GM19372 (cell line): ENCODE results near the gene RHBDL2.
"Not testable (repeated sequence)": the region's sequence is repeated elsewhere in the genome, so short reads cannot be mapped to it uniquely, and the experiment has no call there.

Experiments used
- ATAC-seq: cut with Tn5 transposase; IDR thresholded peaks from one replicate; pipeline ENCODE4 v1.9.1; 2021; ENCODE audit warnings: mild to moderate bottlenecking, low read depth, moderate library complexity; ENCODE audit not compliant: unreplicated experiment

RHBDL2 gene

DNA sequence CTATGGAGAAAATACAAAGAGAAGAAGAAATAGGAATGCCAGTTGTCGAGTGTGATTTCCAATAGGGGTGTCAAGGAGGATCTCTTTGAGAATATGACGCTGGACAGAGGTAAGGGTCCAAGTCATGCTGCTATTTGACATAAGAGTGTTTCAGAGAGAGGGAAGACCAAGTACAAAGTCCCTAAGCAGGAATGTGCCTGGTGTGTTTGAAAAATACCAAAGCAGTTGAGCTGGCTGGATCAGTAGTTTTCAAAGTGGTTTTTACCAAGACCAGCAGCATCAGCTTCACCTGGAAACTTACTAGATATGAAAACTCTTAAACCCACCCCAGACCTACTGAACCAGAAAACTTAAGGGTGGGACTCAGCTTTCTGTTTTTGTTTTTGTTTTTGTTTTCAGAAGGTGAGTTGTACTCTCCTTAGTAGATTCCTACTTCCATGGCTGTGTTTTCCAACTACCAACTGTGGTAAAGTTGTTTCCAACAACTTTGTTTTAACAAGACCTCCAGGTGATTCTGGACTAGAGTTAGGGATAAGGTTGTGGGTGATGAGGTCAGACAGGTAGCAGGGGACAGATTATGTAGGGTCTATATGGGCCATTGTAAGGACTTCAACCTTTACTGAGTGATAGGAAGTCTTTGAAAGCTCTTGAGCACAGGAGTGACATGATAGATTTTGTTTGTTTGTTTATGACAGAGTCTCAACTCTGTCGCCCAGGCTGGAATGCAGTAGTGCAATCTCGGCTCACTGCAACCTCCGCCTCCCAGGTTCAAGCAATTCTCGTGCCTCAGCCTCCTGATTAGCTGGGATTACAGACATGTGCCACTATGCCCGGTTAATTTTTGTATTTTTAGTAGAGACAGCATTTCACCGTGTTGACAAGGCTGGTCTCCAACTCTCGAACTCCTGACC lies 53.0 kb downstream of the RHBDL2 start:
- ATAC-seq, result no peak

GRCh38 chr1:38885092-38885491 lies 56.5 kb downstream of the RHBDL2 start:
- ATAC-seq, result no peak

DNA sequence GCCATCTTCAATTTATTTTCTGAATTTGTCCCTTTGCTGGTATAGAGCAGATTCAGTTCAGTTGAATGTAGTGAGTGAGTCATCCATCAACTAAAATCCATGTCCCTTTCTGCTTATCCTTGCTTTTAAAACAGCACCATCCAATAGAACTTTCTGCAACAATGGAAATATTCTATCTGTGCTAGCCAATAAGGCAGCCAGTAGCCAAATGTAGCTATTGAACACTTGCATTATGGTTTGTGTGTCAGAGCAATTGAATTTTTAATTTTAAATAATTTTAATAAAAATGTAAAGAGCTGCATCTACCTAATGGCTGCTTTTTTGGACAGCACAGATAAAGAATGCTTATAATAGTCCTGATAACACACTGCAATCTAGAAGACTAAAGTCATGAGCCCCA lies 60.1 kb downstream of the RHBDL2 start, which contains the start of gene GJA9:
Gene GJA9, minus strand, starts transcription at position 101 of the 400 bp plus-strand sequence. CDS start 5,489 bp downstream, outside the sequence.
- no peak for ATAC-seq

GRCh38 chr1:38875811-38876210 lies 65.8 kb downstream of the RHBDL2 start:
- no peak for ATAC-seq

DNA sequence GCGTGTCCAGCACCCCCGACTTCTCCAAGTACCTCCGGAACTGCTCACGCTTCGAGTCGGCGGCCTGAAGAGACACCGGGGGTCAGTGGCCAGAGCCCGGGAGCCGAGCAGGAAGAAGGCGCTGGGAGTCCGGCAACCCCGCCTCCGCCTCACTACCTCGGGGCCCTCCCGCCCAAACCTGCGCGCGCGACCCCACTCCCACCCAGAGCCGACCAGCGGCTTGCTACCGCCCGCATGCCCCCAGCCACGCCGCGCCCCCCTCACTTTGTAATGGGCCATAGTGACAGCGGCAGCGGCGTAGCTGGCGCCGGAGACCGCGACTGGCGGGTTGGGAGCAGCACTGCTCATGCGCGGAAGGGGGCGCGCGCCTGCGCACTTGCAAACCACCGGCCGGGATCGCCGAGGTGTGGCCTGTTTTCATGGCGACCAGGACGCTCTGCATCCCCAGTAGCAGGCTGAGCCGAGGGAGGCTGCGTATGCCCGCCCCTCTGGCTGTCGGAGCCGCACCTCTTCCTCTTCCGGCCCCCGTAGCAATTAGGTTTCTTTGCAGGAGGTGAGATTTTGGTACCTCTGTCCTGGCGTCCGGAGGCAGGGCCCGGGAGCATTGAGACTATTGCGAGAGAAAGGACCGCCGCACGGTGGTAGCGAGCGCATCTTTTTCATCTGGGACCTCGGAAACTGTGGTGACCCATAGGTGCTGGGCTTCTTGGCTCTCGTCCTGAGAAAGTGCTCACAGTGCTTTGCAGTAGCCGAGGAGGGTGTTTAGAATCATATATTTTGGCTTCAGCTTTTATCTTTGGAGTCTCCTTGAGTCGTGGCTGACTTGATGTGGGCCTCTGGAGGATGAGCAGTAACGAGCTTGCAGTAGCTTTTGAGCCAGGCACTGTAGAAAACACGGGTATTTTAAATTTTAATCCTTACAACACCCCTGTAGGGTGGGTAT lies 68.3 kb downstream of the RHBDL2 start, which contains the start of gene MYCBP:
Gene MYCBP, minus strand, starts transcription at position 322 of the 943 bp plus-strand sequence. Its CDS starts 43 bp downstream, at position 279.
- peak; percentile 96 for ATAC-seq

DNA sequence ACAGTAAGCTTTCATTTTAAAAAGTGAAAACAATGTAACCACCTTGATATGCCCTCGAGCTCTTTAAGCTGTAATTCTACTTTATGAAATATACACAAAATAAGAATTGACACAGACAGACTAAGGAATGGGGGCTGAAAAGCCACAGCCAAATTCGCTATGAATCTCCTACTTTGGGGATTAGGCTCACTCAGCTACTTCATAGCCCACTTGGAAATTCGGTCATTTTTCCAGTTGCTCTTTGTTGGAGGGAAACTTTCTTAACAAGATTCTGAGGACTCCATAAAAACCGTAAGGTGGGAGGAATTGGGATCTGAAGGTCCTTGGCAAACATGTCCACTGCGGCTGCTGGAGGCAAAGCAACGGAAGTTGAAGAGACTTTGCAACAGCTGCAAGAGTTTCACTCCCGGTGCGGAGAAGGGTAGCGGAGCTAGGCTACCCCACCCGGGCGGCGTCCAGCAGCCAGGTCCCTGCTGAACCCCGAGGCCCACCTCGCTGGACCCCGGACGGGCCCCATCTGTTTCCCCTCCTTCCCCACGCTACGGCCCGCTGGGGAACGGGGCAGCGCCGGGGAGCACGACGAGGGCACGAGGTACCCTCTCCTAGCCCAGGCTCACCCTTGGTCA lies 69.1 kb downstream of the RHBDL2 start:
- ATAC-seq, result no peak

DNA sequence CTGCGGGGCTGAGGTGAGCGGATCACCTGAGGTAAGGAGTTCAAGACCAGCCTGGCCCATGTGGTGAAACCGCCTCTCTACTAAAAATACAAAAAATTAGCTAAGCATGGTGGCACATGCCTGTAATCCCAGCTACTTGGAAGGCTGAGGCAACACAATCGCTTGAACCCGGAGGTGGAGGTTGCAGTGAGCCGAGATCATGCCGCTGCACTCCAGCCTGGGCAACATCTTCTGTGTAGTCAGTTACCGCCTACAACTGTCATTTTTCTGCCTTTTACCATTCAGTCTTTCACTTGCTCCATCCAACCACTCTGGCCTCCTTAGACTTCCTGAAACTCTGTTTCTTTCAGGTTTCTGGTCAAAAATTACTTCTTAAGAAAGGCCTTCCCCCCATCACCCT lies 70.6 kb downstream of the RHBDL2 start:
- ATAC-seq, result no peak

- no peak for ATAC-seq
Observed at GRCh38 chr1:38867208-38867607, 74.4 kb downstream of the RHBDL2 start.

DNA sequence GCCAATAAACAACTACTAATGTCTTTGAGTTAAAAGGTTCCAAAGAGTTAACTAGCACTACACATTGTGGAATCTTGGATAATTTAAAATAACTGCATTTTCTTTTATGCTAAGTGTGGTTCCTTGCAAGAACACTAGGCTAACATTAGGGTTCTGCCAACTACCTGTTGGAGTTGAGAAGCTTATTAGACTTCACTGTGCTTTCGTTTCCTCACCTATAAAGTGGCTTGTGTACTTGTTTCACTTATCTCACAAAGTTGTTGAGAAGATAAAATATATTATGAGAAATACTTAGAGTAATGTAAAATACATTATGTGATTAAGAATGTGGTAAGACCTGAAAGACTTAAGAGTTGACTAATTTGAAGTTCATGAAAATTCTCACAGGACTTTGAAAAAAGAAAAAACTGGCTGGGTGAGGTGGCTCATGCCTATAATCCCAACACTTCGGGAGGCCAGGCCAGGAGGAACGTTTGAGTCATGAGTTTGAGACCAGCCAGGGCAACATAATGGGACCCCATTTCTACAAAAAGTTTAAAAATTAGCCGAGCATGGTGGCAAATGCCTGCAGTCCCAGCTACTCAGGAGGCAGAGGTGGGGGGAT lies 76.4 kb downstream of the RHBDL2 start:
- no peak for ATAC-seq

- no peak for ATAC-seq
Observed at GRCh38 chr1:38860454-38860795, 81.2 kb downstream of the RHBDL2 start.

DNA sequence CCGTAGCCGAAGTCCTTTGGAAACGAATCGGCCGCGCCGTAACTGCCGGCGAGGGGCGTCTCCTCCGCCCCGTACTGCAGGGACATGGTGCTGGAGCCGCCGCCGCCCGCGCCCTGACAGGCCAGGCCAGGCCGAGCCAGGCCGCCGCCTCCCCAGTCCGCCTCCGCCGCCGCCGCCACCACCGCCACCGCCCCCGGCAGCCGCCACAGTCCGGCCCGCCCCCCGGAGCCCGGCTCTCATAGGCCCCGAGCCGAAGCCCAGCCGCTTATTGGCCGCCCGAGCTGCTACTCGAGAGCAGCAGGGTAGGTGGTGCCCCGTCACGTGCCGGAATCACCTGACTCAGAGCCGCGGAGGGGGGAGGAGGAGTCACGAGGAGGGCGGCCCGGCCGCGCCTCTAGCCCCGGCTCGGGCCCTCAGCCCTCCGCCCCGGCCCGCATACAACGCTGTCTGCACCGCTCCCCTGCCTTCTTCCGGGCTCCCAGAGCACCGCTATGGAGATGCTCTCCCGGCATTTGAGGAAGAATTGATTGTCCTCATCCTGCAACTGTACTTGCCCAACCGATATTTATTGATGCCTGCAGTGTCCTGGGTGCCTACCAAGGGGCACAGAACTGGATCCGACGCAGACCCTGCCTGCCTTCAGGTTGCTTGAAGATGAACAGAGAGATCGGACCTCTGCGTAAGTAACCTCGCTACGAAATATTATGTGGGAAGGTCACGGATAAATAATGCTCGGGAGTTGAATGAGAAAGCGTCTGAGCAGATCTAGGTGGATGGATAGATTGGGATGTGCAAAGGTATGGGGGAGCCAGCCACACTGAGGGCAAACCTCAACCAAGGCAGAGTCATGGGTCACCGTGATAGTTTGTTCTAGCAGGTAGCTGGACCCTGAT lies 81.8 kb downstream of the RHBDL2 start, which contains the start of gene RRAGC:
Gene RRAGC, minus strand, starts transcription at position 212 of the 893 bp plus-strand sequence. Its CDS starts 126 bp downstream, at position 86.
- ATAC-seq, result peak; percentile 96

DNA sequence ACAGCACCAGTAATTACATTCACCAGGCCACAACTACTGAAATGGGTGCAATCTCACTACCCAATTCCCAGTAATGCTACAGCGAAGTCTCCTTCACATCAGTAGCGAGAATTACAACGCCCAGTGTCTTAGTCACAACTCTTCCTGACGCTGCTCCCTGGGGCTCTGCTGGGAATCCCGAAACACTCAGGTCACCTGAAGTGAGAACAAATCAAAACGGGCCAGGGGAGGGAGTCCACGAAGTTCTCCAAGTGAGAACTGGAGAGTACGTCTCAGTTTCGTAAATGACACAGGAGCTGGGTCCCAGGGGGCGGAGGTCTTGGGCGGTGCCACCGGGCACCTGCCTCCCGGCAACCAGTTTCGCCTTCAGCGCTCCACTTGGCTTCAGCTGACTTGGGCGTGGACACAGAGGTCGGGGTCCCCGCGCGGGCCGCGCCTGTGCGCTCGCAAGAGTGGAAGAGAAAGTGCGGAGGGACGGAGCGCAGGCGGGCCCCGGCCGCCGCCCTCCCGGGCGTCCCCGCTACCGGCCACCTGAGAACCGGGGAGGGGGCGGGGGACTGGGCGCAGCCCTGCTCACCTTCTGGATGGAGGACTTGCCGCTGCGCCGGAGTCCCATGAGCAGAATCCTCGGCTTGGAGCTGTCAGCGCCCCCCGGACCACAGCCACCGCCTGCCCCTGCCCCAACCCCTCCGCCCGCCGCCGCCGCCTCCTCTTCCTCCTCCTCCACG lies 82.6 kb downstream of the RHBDL2 start:
- peak; percentile 20 for ATAC-seq

DNA sequence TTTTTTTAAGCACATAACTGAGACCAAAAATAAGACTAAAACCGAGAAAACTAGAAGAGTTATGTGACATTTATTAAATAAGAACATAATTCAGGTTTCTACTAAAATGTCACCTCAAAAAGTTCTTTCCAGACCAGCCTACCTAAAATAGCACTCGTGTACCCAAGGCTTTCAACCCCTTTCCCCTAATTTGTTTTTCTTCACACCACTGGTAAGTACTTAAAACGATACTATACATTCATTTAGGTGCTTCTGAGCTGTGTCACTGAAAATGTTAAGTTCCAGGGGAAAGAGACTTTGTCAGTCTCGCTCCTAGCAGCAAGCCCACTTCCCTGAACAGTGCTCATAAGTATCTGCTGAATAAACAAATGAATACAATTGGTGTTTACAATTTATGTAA lies 88.8 kb downstream of the RHBDL2 start:
- no peak for ATAC-seq

- no peak for ATAC-seq
Observed at GRCh38 chr1:38848071-38848470, 93.6 kb downstream of the RHBDL2 start.

GRCh38 chr1:38846210-38846609 lies 95.4 kb downstream of the RHBDL2 start:
- ATAC-seq, result no peak

- ATAC-seq, result not testable (repeated sequence)
Observed at GRCh38 chr1:38845088-38845487, 96.5 kb downstream of the RHBDL2 start.

GRCh38 chr1:38840281-38840680 lies 101.3 kb downstream of the RHBDL2 start:
- ATAC-seq, result no peak

GRCh38 chr1:38839363-38839762 lies 102.3 kb downstream of the RHBDL2 start:
- no peak for ATAC-seq
